PC-3 (cell line): ENCODE data around the gene ELOVL5. TPM values are rescaled to one million over a fixed set of nuclear protein-coding genes. Genes with fewer than 3 reads are reported as not detected.

ENCODE experiments used
- ATAC-seq: fragments of 200-7000 bp; cut with Tn5 transposase; 2 replicates; pipeline ENCODE4 v1.9.1; 2020; ENCODE audit warnings: mild to moderate bottlenecking, moderate library complexity
- BruUV-seq: library from RNA; stranded (reverse); fragments of 400-500 nt; replicated peaks from 2 replicates; lab custom pipeline; 2021; lab: Mats Ljungman, UMichigan
- CTCF ChIA-PET: fragments of 300-600 bp; sonication (Branson Sonifier 250); formaldehyde crosslinking; loops from one replicate; lab custom pipeline; 2022; ENCODE audit warnings: antibody characterized with exemption; lab: Charles Lee
- POLR2A ChIA-PET: fragments of 300-600 bp; sonication (Branson Sonifier 250); formaldehyde crosslinking; loops from one replicate; lab custom pipeline; 2022; ENCODE audit warnings: antibody characterized with exemption; ENCODE audit not compliant: unreplicated experiment; lab: Charles Lee
- DNase-seq: peaks from one replicate; pipeline ENCODE4 v3.0.0-alpha.2; 2015
- H2AFZ ChIP-seq: fragments of 300-600 bp; sonication (generic); 2 replicates; pipeline ENCODE4 v1.6.0; 2016; ENCODE audit warnings: antibody characterized with exemption, low read length
- H3F3A ChIP-seq: fragments of 300-600 bp; sonication (generic); one replicate; pipeline ENCODE4 v1.6.0; 2017; ENCODE audit warnings: antibody characterized with exemption, low read length, control low read depth, mild to moderate bottlenecking; ENCODE audit not compliant: unreplicated experiment
- H3K27ac ChIP-seq: fragments of 300-600 bp; sonication (generic); 2 replicates; pipeline ENCODE4 v1.5.1; 2016; ENCODE audit warnings: mild to moderate bottlenecking, low read length
- H3K27me3 ChIP-seq: fragments of 300-600 bp; sonication (generic); 2 replicates; pipeline ENCODE4 v1.6.1; 2016; ENCODE audit warnings: low read length, mixed read lengths
- H3K36me3 ChIP-seq: fragments of 300-600 bp; sonication (generic); 2 replicates; pipeline ENCODE4 v1.6.1; 2016; ENCODE audit warnings: low read depth, mixed run types, low read length, mixed read lengths
- H3K4me1 ChIP-seq: fragments of 300-600 bp; sonication (generic); 2 replicates; pipeline ENCODE4 v1.5.1; 2016; ENCODE audit warnings: low read length; ENCODE audit not compliant: insufficient read depth
- H3K4me2 ChIP-seq: fragments of 300-600 bp; sonication (generic); 2 replicates; pipeline ENCODE4 v1.6.0; 2016; ENCODE audit warnings: low read length
- H3K4me3 ChIP-seq: fragments of 300-600 bp; sonication (generic); 2 replicates; pipeline ENCODE4 v1.5.1; 2016; ENCODE audit warnings: mild to moderate bottlenecking, low read length, mixed read lengths
- H3K79me2 ChIP-seq: fragments of 300-600 bp; sonication (generic); 2 replicates; pipeline ENCODE4 v1.6.1; 2017; ENCODE audit warnings: low read length, mixed read lengths
- H3K9ac ChIP-seq: fragments of 300-600 bp; sonication (generic); 2 replicates; pipeline ENCODE4 v1.6.0; 2016; ENCODE audit warnings: mild to moderate bottlenecking, low read length
- H3K9me2 ChIP-seq: fragments of 300-600 bp; sonication (generic); replicated peaks from 2 replicates; pipeline ENCODE4 v1.6.1; 2016; ENCODE audit warnings: mixed run types, low read length, mixed read lengths
- H3K9me3 ChIP-seq: fragments of 300-600 bp; sonication (generic); 2 replicates; pipeline ENCODE4 v1.6.1; 2016; ENCODE audit warnings: low read length, mixed read lengths
- H4K20me1 ChIP-seq: fragments of 300-600 bp; sonication (generic); 2 replicates; pipeline ENCODE4 v1.6.1; 2016; ENCODE audit warnings: low read length, mixed read lengths
- EZH2 ChIP-seq: fragments of 300-600 bp; sonication (generic); IDR thresholded peaks from one replicate; pipeline ENCODE4 v1.6.1; 2017; ENCODE audit warnings: antibody characterized with exemption, mild to moderate bottlenecking, low read length; ENCODE audit not compliant: unreplicated experiment
- EZH2phosphoT487 ChIP-seq: fragments of 300-600 bp; sonication (generic); IDR thresholded peaks from 2 replicates; pipeline ENCODE4 v1.6.1; 2018; ENCODE audit warnings: mild to moderate bottlenecking, antibody characterized with exemption, low read length, borderline replicate concordance
- intact Hi-C: fragments of 100-400 bp; cut with micrococcal nuclease; formaldehyde crosslinking; loops from 2 replicates; pipeline ENCODE4 v1.9.0; 2023
- total RNA-seq: library from RNA; depleted of rRNA; stranded (reverse); fragments of >200 nt; gene quantifications from 2 replicates; pipeline ENCODE4 v1.2.3, GENCODE V29; 2014
- TF ChIP-seq, protein P1 (sequence below): fragments of 300-600 bp; sonication (generic); conservative IDR thresholded peaks from 2 replicates; pipeline ENCODE4 v1.5.1; 2017; ENCODE audit warnings: antibody characterized with exemption, low read depth, mild to moderate bottlenecking, low read length

The ELOVL5 gene
- total RNA-seq, 1 experiment from 2014 or later, result 62.7 TPM

- Histone ChIP-seq H3K79me2 (no peaks in the 10 kb centered on the region), H3K9me2 (no peaks in the 10 kb centered on the region), H3F3A (no peaks in the 10 kb centered on the region), H3K4me1 (peaks cover 42% of the 10 kb centered on the region), H3K27me3 (no peaks in the 10 kb centered on the region), H3K27ac (no peak overlapping the region), H3K9me3 (no peaks in the 10 kb centered on the region), H3K4me2 (no peak overlapping the region), H3K36me3 (no peaks in the 10 kb centered on the region), H4K20me1 (no peaks in the 10 kb centered on the region), H2AFZ (no peak overlapping the region), H3K9ac (no peak overlapping the region), H3K4me3 (no peak overlapping the region)
- ChIA-PET POLR2A (no interaction called here), CTCF (no interaction called here)
- DNase-seq (no peak), ATAC-seq (no peak)
- intact Hi-C loops, result loop anchor here (2.0 kb wide), 1 partner anchor 41 kb away; no protein-coding TSS in a partner anchor
- no TSS peak for BruUV-seq
- TF ChIP-seq EZH2, result no peak
These were observed 9.0 kb upstream of the ELOVL5 start for GRCh38 chr6:53357576-53358360.

DNA sequence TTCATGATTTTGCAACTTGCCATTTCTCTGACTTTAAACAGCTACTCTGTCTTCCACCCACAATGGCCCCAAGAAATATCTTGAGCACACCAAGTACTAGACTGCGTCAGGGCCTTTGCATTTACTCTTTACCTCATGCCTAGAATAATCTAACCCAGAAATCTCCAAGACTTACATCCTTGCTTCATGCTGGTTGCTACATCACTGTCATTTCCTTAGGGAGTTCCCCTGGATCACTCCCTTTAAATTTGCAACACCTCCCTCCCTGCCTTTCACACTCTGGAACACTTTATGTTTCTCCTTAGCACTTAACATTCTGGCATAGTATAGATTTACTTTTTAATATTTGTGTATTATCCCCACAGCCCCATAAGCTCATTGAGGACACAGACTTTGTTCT, 4.9 kb upstream of the ELOVL5 start:
- Histone ChIP-seq H3K36me3 (no peaks in the 10 kb centered on the region), H3K4me3 (no peak overlapping the region), H3K4me2 (no peak overlapping the region), H3K27me3 (no peaks in the 10 kb centered on the region), H2AFZ (no peak overlapping the region), H3F3A (no peaks in the 10 kb centered on the region), H3K9ac (no peak overlapping the region), H3K79me2 (peaks cover 9% of the 10 kb centered on the region), H3K9me3 (no peaks in the 10 kb centered on the region), H3K9me2 (no peaks in the 10 kb centered on the region), H4K20me1 (no peaks in the 10 kb centered on the region), H3K4me1 (peaks cover 16% of the 10 kb centered on the region), H3K27ac (no peak overlapping the region)
- no TSS peak for BruUV-seq
- POLR2A ChIA-PET, result no interaction called here
- no peak for TF ChIP-seq EZH2phosphoT487
- no peak for TF ChIP-seq EZH2
- TF ChIP-seq, protein P1, sequence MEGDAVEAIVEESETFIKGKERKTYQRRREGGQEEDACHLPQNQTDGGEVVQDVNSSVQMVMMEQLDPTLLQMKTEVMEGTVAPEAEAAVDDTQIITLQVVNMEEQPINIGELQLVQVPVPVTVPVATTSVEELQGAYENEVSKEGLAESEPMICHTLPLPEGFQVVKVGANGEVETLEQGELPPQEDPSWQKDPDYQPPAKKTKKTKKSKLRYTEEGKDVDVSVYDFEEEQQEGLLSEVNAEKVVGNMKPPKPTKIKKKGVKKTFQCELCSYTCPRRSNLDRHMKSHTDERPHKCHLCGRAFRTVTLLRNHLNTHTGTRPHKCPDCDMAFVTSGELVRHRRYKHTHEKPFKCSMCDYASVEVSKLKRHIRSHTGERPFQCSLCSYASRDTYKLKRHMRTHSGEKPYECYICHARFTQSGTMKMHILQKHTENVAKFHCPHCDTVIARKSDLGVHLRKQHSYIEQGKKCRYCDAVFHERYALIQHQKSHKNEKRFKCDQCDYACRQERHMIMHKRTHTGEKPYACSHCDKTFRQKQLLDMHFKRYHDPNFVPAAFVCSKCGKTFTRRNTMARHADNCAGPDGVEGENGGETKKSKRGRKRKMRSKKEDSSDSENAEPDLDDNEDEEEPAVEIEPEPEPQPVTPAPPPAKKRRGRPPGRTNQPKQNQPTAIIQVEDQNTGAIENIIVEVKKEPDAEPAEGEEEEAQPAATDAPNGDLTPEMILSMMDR, result no peak
- CTCF ChIA-PET, result no interaction called here
- ATAC-seq (no peak), DNase-seq (no peak)
- intact Hi-C loops, result no loop called here

DNA sequence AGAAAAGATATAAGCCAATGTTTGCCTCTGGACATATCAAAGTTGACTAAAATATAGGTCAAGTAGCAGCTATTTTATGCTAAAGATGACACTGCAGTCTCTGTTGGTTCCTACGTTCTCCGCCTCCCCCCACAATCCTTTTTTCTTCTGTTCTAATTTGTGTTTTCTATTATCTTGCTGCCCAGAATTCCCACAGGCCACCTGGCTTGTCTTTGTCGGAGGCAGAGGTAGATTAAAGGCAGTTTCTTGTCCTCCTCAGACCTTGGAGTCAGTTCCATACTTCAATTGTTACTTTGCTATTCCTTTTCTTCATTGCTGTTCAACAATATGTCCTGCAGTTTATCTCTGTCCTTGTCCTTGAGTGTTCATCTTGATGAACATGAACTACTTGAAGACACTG, 3.6 kb upstream of the ELOVL5 start:
- no peaks in the 10 kb centered on the region for H3K36me3 ChIP-seq
- no peak for TF ChIP-seq EZH2phosphoT487
- DNase-seq (no peak), ATAC-seq (no peak)
- no peak overlapping the region for H3K4me3 ChIP-seq
- POLR2A ChIA-PET, result no interaction called here
- H3K79me2 ChIP-seq, result peaks cover 21% of the 10 kb centered on the region
- no TSS peak for BruUV-seq
- H3F3A ChIP-seq, result no peaks in the 10 kb centered on the region
- no peaks in the 10 kb centered on the region for H3K9me3 ChIP-seq
- H3K27me3 ChIP-seq, result no peaks in the 10 kb centered on the region
- H2AFZ ChIP-seq, result no peak overlapping the region
- no peak overlapping the region for H3K27ac ChIP-seq
- H3K9me2 ChIP-seq, result no peaks in the 10 kb centered on the region
- H3K4me1 ChIP-seq, result peaks cover 4% of the 10 kb centered on the region
- CTCF ChIA-PET, result no interaction called here
- H3K9ac ChIP-seq, result no peak overlapping the region
- no peak overlapping the region for H3K4me2 ChIP-seq
- intact Hi-C loops, result no loop called here
- H4K20me1 ChIP-seq, result no peaks in the 10 kb centered on the region
